ENCODE measurements around the gene ZBTB38.

DNA sequence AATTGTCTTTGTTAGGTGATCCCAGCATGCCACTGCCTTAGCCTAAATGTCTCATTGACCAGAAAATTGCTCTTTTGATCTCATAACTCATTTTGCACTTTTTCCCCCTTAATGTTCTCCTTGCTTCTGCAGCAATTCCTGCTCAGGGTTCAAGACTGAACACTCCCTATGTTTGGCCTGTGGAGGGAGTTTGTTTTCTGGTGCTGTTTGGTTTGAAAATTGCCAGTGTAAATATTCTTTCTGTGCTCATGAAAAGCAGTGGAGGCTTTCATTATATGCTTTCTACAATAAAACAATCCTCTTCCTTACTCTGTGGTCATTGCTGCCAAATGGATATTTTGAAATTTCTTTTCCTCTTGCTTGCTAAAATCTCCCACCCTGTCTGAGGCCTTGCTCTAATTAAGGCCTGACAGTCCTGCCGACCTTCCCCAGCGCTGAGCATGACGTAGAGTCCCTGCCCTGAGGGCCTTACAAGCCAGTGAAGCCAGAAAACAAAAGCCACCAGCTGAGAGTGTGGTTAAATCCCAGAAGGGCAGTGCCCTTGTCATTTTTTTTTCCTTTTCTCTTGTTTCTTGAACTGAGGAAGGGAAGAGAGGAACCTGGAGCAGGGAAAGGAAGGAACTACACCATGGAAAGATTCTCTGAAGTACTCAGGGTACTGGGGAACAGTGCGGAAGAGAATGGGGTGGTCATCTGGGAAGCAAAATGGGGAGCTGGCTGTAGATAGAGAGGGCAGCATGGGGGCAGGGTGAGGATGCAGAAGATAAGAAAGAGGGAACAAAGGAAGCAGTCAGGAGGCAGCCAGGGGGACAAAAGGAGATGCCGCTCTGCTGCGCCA lies 24.8 kb downstream of the ZBTB38 start:
- TF ChIP-seq, protein P1, sequence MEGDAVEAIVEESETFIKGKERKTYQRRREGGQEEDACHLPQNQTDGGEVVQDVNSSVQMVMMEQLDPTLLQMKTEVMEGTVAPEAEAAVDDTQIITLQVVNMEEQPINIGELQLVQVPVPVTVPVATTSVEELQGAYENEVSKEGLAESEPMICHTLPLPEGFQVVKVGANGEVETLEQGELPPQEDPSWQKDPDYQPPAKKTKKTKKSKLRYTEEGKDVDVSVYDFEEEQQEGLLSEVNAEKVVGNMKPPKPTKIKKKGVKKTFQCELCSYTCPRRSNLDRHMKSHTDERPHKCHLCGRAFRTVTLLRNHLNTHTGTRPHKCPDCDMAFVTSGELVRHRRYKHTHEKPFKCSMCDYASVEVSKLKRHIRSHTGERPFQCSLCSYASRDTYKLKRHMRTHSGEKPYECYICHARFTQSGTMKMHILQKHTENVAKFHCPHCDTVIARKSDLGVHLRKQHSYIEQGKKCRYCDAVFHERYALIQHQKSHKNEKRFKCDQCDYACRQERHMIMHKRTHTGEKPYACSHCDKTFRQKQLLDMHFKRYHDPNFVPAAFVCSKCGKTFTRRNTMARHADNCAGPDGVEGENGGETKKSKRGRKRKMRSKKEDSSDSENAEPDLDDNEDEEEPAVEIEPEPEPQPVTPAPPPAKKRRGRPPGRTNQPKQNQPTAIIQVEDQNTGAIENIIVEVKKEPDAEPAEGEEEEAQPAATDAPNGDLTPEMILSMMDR (conservative IDR thresholded peaks at IDR 0.05) = no peak
- TF ChIP-seq EZH2 (IDR thresholded peaks at IDR 0.05; ENCODE audit: low read depth) = no peak
